ENCODE results near the gene FSTL4.
"Not testable (repeated sequence)": the region's sequence is repeated elsewhere in the genome, so short reads cannot be mapped to it uniquely, and the experiment has no call there.

Gene FSTL4

DNA sequence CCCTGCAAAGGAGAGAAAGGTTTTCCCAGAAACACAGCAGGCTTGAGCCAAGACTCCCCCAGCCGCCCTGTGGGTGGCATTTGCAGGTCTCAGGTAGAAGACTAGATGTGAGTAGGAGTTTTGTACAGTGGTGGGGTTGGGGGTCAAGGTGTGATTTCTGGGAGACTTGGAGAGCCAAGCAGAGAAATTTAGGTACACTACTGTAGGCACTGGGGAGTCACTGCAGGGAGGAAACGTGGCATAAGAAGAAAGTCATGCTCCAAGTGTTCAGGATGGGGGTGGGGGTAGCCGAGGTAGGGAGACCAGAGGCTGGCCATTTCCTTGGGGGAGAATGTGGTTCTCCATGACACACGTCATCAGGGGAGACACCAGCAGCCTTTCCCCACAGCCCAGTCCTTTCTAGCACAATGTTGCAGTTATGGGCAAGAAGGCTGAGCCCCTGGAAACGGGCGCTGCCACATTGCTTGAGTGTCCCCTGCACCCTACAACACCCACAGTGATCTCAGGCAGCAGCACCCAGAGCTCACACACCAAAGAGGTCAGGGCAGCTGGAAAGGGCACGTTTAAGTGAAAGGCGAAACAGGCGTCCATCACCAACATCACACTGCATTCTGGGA, 210.5 kb downstream of the FSTL4 start:
- DNase-seq (ENCODE audit: low read depth), result no peak

GRCh38 chr5:133400831-133401351, 211.4 kb downstream of the FSTL4 start:
- DNase-seq (ENCODE audit: low read depth), result no peak

- DNase-seq (ENCODE audit: low read depth), result no peak
Observed at GRCh38 chr5:133400120-133400519, 212.2 kb downstream of the FSTL4 start.

GRCh38 chr5:133399247-133399891, 213.0 kb downstream of the FSTL4 start:
- DNase-seq (ENCODE audit: low read depth), result no peak

- DNase-seq (ENCODE audit: low read depth), result no peak
Observed at GRCh38 chr5:133398646-133399101, 213.7 kb downstream of the FSTL4 start.

- no peak for DNase-seq (ENCODE audit: low read depth)
Observed at GRCh38 chr5:133397990-133398645, 214.2 kb downstream of the FSTL4 start.

DNA sequence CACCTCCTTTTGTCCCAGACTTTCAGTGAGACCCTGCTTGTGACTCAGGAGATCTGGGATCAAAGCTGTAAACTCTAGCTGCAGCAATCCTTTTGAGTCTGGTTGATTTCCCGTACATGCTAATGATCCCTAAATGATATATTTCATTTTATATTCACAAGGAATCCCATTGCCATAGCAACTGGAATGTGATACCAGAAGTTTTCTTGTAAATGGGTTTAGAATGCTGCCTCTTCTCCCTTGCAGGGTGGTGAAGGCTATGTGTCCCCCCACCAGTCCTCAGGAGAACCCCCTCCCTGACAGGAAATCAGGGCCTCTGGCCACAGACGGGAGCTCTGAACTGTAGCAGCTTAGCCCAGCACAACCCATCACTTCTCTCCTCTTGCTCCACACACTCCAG, 215.0 kb downstream of the FSTL4 start:
- DNase-seq (ENCODE audit: low read depth), result no peak

GRCh38 chr5:133396814-133397213, 215.5 kb downstream of the FSTL4 start:
- DNase-seq (ENCODE audit: low read depth), result no peak

GRCh38 chr5:133396187-133396741, 216.1 kb downstream of the FSTL4 start:
- no peak for DNase-seq (ENCODE audit: low read depth)

DNA sequence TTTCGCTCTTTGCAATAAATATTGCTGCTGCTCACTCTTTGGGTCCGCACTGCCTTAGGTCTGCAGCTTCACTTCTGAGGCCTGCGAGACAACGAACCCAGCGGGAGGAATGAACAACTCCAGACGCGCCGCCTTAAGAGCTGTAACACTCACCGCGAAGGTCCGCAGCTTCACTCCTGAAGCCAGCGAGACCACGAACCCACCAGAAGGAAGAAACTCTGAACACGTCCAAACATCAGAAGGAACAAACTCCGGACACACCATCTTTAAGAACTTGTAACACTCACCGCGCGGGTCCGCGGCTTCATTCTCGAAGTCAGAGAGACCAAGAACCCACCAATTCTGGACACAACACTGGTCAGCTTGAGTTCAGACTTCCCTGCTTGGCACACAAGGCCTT, 217.1 kb downstream of the FSTL4 start:
- DNase-seq (ENCODE audit: low read depth), result not testable (repeated sequence)

DNA sequence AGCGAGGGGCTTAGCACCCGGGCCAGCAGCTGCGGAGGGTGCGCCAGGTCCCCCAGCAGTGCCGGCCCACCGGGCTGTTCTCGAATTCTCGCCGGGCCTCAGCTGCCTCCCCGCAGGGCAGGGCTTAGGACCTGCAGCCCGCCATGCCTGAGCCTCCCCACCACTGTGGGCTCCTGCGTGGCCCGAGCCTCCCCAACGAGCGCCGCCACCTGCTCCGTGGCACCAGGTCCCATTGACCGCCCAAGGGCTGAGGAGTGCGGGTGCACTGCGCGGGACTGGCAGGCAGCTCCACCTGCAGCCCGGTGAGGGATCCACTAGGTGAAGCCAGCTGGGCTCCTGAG, 217.9 kb downstream of the FSTL4 start:
- not testable (repeated sequence) for DNase-seq (ENCODE audit: low read depth)

DNA sequence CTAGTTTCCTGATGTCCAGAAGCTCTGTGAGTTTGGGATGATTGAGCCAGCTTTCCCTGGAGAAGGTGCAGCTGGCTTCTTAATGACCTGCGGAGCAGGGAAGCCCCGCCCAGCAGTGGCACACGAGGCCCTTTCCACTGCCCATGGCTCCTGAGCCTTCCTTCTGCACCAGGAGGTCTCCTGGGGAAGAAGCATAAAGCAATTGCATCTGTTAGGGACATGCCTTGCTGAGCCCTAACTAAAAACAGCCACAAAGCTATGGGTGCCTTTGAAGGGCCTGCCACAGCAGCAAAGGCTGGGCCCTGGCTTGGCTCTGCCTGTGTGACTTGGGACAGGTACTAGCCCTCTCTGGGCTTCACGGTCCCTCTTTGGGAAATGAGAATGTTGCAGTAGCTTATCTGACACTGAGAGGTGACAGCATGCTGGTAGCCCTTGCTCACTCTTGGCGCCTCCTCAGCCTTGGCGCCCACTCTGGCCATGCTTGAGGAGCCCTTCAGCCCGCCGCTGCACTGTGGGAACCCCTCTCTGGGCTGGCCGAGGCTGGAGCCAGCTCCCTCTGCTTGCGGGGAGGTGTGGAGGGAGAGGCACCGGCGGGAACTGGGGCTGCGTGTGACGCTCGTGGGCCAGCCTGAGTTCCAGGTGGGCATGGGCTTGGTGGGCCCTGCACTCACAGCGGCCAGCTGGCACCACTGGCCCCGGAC, 218.4 kb downstream of the FSTL4 start:
- no peak for DNase-seq (ENCODE audit: low read depth)

- DNase-seq (ENCODE audit: low read depth), result no peak
Observed at GRCh38 chr5:133392448-133392847, 219.9 kb downstream of the FSTL4 start.

GRCh38 chr5:133391354-133392136, 220.8 kb downstream of the FSTL4 start:
- no peak for DNase-seq (ENCODE audit: low read depth)

DNA sequence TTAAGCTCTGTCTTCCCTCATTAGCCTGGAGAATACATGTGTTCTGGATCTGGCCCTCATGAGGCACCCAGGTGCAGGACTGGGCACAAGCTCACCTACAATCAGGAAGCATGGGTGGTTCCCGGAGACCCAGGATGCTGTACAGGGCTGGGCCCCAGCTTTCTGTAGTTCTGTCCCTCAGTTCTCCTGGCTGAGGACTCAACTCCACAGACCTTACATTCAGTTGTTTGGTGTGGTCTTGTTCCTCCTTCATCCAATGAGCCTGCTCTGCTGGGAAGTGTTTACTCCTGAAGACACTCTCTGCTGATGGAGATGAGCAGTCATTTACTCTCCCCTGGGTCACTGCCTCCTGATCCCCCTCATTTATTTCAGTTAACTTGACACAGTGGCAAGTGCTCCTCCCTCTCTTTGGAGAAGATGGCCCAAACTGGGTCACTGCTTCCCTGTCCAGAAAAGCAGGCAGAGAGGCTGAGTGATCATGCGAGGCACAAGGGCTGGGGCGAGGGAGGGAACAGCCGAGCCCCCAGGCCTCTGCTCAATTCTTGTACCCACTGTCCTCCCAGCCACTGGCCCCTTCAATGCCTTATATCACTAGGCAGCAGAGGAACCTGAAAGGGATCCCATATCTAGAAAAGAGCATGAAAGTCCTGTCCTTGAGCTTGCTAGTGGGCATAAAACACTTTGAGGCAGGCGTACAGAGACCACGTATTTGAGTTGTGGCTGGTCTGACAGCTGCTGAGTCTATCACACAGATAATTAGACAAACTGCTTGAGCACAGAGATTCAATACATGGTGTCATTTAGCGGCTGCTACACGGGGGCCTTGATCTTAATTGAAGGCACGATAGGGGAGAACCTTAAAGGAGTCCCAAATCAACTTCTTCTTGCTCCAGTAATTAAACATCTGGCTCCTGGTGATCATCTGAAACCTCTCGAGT, 221.7 kb downstream of the FSTL4 start:
- DNase-seq (ENCODE audit: low read depth), result no peak

DNA sequence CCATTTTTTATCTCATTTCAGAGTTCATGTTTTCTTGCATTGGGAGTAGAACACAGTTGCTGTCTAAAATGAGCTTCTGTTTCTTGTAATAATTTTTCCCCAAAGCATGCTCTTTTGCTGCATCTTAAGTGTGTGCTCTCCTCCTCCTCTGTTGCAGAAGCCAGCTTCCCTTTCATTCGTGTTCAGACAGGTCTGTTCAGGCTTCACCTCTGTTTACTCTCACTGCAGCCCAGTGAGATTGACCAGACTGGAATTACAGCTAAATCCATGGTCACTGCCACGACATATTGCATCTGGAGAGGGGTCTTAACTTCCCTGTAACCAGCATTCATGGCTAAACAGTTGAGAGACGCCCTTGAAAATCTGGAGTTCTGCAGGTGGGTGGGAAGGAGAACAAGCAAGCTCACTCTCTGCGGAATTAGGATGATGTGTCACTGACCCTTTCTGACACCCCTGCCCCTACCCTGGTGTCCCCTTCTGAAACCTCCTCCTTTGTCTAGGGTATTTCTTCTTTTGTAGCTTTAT, 223.2 kb downstream of the FSTL4 start:
- DNase-seq (ENCODE audit: low read depth), result no peak

- DNase-seq (ENCODE audit: low read depth), result no peak
Observed at GRCh38 chr5:133387621-133388020, 224.7 kb downstream of the FSTL4 start.

GRCh38 chr5:133387091-133387490, 225.2 kb downstream of the FSTL4 start:
- no peak for DNase-seq (ENCODE audit: low read depth)

- DNase-seq (ENCODE audit: low read depth), result no peak
Observed at GRCh38 chr5:133386662-133387061, 225.7 kb downstream of the FSTL4 start.

- no peak for DNase-seq (ENCODE audit: low read depth)
Observed at GRCh38 chr5:133385346-133385745, 227.0 kb downstream of the FSTL4 start.
